GM12865 (cell line): ENCODE results near the gene CLPTM1L.

Source experiments
- DNase-seq: peaks from one replicate; pipeline ENCODE4 v3.0.0; 2010; ENCODE audit warnings: low read depth
- H3K4me3 ChIP-seq: 2 replicates; pipeline ENCODE4 v1.5.1; 2011; ENCODE audit warnings: mild to moderate bottlenecking, low read depth, low read length, control low read depth
- TF ChIP-seq, protein P1 (sequence below): IDR thresholded peaks from 2 replicates; pipeline ENCODE4 v1.5.1; 2011; ENCODE audit warnings: low read length, control low read depth, low read depth, inconsistent platforms; ENCODE audit not compliant: insufficient read depth; ENCODE audit errors: missing control alignments

CLPTM1L gene

DNA sequence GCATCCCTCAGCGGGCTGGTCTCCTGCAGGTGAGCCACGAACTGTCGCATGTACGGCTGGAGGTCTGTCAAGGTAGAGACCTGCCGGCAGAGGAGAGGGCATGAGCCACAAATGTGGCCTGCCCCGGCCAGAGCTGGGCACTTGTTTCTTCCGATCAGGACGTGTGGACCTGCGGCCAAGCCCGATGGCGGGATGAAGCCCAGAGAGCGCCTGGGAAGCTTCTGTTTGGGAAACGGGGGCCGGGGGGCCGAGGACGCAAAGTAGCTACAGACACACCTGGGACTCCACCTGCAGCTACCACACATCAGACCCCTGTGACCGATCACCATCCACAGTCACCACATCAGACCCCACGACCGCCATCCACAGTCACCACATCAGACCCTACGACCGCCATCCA, 72.7 kb downstream of the CLPTM1L start:
- TF ChIP-seq, protein P1, sequence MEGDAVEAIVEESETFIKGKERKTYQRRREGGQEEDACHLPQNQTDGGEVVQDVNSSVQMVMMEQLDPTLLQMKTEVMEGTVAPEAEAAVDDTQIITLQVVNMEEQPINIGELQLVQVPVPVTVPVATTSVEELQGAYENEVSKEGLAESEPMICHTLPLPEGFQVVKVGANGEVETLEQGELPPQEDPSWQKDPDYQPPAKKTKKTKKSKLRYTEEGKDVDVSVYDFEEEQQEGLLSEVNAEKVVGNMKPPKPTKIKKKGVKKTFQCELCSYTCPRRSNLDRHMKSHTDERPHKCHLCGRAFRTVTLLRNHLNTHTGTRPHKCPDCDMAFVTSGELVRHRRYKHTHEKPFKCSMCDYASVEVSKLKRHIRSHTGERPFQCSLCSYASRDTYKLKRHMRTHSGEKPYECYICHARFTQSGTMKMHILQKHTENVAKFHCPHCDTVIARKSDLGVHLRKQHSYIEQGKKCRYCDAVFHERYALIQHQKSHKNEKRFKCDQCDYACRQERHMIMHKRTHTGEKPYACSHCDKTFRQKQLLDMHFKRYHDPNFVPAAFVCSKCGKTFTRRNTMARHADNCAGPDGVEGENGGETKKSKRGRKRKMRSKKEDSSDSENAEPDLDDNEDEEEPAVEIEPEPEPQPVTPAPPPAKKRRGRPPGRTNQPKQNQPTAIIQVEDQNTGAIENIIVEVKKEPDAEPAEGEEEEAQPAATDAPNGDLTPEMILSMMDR, result no peak

GRCh38 chr5:1270933-1271914, 73.7 kb downstream of the CLPTM1L start:
- no peak for DNase-seq
- no peak overlapping the region for H3K4me3 ChIP-seq
- TF ChIP-seq, protein P1, result no peak

More for the DNA sequence above, 72.7 kb downstream of the CLPTM1L start:
- H3K4me3 ChIP-seq, result no peak overlapping the region
- no peak for DNase-seq

GRCh38 chr5:1270426-1270825, 74.5 kb downstream of the CLPTM1L start:
- TF ChIP-seq, protein P1, result no peak
- no peak for DNase-seq

GRCh38 chr5:1268666-1269065, 76.2 kb downstream of the CLPTM1L start:
- TF ChIP-seq, protein P1, result no peak
- DNase-seq, result peak; percentile 23
- no peak overlapping the region for H3K4me3 ChIP-seq

More at GRCh38 chr5:1270426-1270825, 74.5 kb downstream of the CLPTM1L start:
- H3K4me3 ChIP-seq, result no peak overlapping the region

DNA sequence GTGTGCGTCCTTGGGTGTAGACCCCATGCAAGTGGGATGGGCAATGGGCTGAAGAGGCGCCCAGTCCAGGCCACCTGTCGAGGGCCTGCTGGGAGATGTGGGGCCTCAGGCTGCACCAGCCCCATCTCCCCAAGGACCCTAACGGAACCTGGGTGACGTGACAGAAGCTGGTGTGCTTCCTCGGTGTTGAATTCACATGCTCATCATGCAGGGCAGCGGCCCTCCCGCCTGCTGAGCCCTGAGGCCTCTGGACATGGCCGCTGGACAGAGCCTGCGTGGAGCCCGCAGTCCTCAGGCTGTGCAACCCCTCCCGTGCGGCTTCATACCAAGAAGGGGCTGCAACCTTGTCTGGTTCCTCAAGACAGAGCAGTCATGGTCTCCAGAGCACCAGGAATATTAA, 76.8 kb downstream of the CLPTM1L start:
- TF ChIP-seq, protein P1, result no peak
- H3K4me3 ChIP-seq, result no peak overlapping the region
- DNase-seq, result no peak
